Esophagus (tissue), 2 donors: ENCODE results near the gene GLIS1. TPM values are rescaled to one million over a fixed set of nuclear protein-coding genes. Genes with fewer than 3 reads are reported as not detected.

Experiments used
- H3K27ac ChIP-seq, 2 donors: one replicate each; pipeline ENCODE4 v1.5.1; 2013; ENCODE audit warnings: low read depth in 2 of 2, mild to moderate bottlenecking in 2 of 2, inconsistent platforms in 1 of 2, low read length in 1 of 2, moderate library complexity in 1 of 2
- H3K27me3 ChIP-seq, 2 donors: one replicate each; pipeline ENCODE4 v1.6.1; 2013; ENCODE audit warnings: low read length in 2 of 2, control low read depth in 1 of 2, mild to moderate bottlenecking in 1 of 2; ENCODE audit not compliant: insufficient read depth in 2 of 2, control insufficient read depth in 1 of 2
- H3K36me3 ChIP-seq, 2 donors: one replicate each; pipeline ENCODE4 v1.6.1; 2013; ENCODE audit warnings: low read length in 1 of 2; ENCODE audit not compliant: control insufficient read depth in 2 of 2, insufficient read depth in 2 of 2
- H3K4me1 ChIP-seq, 2 donors: one replicate each; pipeline ENCODE4 v1.6.1; 2013; ENCODE audit warnings: low read length in 1 of 2; ENCODE audit not compliant: control insufficient read depth in 2 of 2, insufficient read depth in 2 of 2
- H3K4me3 ChIP-seq, 2 donors: one replicate each; pipeline ENCODE4 v1.5.1; 2013; ENCODE audit warnings: low read length in 2 of 2, mild to moderate bottlenecking in 2 of 2, low read depth in 1 of 2, moderate library complexity in 1 of 2
- H3K9me3 ChIP-seq, 2 donors: one replicate each; pipeline ENCODE4 v1.6.1; 2013; ENCODE audit warnings: mild to moderate bottlenecking in 2 of 2, low read depth in 1 of 2, low read length in 1 of 2, moderate library complexity in 1 of 2; ENCODE audit not compliant: control insufficient read depth in 2 of 2, insufficient read depth in 1 of 2
- WGBS, 2 donors: extraction: QIAGEN DNeasy Blood & Tissue Kit; methylation state at CpG; one replicate each; pipeline ENCODE4 v1.1.7; 2013; 5-methylcytosine and 5-hydroxymethylcytosine counted together
- polyA plus RNA-seq, 2 donors: library from polyadenylated mRNA; stranded (reverse); fragments of 200-250 nt; gene quantifications; one replicate each; pipeline ENCODE4 v1.2.3, GENCODE V29; 2013
- donor health status: healthy with polysubstance abuse.
- donor health status: Bipolar disorder and iron deficiency.

Gene GLIS1
- polyA plus RNA-seq, 2 donors = 0.18 TPM

DNA sequence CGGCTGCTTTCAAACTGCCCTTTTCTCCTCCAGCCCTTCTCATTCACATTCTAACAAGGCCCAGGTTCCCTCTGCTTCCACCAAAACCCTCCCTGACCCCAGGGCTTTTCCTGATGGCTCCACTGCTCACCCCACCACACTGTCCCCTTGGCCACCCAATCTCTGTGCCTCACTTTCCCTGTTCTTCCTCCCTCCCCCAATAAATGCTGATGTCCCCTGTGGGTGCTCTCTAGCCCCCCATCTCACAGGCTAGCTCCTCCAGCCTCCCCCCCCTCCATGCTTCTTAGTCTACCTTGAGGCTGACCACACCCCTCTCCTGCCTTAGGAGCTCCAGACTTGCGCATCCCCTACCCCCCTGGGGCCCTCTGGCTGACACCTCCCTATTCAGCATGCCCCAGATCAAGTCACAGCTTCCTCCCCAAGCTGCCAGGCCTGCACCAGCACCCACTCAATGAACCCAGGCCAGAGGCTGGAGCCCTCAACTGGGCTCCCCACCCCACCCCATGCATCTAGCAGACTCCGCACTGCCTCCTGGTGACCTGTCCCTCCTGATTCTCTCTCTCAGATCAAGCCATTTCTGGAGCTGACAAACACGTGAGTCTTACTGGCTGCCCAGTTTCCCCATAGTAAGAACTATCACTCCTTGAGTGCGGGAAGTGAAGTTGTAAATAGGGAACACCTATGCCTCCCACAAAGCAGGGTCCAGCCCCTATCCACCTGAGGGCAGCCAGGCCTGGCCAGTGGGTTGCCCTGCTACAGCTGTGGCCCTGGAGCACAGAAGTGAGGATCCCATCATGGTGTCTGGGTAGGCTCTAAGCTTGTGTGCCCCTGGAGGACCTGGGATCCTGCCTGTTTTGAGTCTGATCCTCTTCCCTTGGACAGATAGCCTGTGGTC is 161.9 kb downstream of the GLIS1 start:
- H3K4me3 ChIP-seq = no peak overlapping the region
- H3K4me1 ChIP-seq = peaks cover 4 to 8% of the 10 kb centered on the region in 2 donors
- 88 to 90% methylated on average over 5 of the region's 5 CpGs for WGBS, 2 donors
- no peaks in the 10 kb centered on the region for H3K36me3 ChIP-seq
- H3K9me3 ChIP-seq = no peaks in the 10 kb centered on the region
- H3K27ac ChIP-seq = no peak overlapping the region
- H3K27me3 ChIP-seq = no peaks in the 10 kb centered on the region

DNA sequence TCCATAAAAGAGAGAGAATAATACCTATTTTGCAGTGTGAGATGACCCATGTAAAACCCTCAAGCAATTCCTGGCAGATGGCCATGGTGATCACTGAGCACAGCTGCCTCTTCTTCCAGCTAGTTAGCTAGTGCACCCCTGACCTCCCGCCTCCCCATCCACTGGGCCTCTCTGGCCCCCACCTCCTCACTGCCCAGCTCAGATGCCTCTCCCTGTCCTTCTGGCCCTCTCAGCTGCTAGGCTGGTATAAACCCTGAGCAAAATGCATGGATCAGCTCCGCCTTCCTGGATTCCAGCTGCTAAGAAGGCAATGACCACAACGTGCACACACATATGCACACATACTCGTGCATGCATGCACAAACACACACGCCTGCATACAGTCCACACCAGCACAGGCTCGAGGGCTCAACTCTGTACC is 162.6 kb downstream of the GLIS1 start:
- Histone ChIP-seq H3K27ac (no peak overlapping the region), H3K27me3 (no peaks in the 10 kb centered on the region), H3K36me3 (no peaks in the 10 kb centered on the region), H3K4me3 (no peak overlapping the region), H3K9me3 (no peaks in the 10 kb centered on the region), H3K4me1 (peaks cover 4 to 8% of the 10 kb centered on the region in 2 donors)
- WGBS, 2 donors = 78 to 80% methylated on average over 6 of the region's 6 CpGs

DNA sequence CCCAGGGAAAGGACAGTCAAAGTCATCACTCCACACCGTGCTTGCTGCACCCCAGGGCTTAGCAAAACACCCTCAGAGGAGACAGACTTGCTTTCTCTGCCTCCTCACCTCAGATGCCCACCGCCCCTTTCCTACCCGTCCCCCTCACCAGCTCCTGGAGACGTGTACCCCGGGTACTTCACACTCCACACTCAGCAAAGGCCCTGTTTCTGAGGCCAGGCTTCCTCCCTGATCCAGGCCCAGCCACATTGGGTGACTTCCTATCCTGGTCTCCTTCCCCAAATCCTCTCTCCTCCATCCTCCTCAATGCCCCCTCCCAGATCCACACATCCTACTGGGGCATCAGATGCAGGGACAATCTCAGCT is 163.0 kb downstream of the GLIS1 start:
- H3K9me3 ChIP-seq = no peaks in the 10 kb centered on the region
- H3K36me3 ChIP-seq = no peaks in the 10 kb centered on the region
- H3K27ac ChIP-seq = no peak overlapping the region
- H3K27me3 ChIP-seq = no peaks in the 10 kb centered on the region
- no peak overlapping the region for H3K4me3 ChIP-seq
- 84 to 87% methylated on average over 5 of the region's 5 CpGs for WGBS, 2 donors
- H3K4me1 ChIP-seq = peaks cover 4 to 8% of the 10 kb centered on the region in 2 donors

DNA sequence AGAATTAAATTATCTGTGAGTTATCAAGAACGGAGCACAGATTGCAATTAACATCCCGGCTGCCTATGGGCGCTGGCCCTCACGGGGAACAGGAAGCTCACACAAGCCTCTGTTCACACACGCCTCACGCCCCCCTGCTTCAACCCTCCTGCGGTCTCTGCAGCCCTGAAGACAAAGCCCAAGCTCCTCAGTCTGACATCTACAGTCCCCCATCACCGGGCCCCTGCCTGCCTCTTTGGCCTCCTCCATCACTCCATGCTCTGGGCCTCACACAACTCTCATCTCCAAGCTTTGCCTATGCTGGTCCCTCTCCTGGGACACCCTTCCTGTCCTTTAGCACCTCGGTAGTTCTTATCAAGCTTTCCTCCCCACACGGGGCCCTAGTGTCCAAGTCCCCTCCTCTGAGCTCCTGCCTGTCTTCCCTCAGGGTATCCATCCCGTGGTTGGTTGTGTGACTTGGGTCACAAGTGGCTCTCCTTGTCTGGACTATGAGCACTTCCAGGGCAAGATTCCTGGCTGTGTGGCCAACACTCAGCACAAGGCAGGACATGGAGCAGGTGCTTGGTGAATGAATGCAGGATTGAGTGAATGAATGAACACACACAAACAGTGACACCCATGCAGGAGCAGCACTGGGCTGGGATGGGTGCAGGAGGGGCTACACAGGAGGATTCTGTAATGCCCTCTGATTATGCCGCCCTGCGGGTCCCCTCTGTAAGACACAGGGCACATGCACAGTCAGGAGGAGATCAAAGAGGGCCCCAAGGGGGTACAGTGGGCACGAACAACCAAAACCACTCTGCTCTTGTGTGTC is 163.6 kb downstream of the GLIS1 start:
- Histone ChIP-seq H3K4me3 (no peak overlapping the region), H3K36me3 (no peaks in the 10 kb centered on the region), H3K4me1 (peaks cover 4 to 8% of the 10 kb centered on the region in 2 donors), H3K27me3 (no peaks in the 10 kb centered on the region), H3K9me3 (no peaks in the 10 kb centered on the region), H3K27ac (no peak overlapping the region)
- 68 to 76% methylated on average over 14 of the region's 14 CpGs for WGBS, 2 donors

DNA sequence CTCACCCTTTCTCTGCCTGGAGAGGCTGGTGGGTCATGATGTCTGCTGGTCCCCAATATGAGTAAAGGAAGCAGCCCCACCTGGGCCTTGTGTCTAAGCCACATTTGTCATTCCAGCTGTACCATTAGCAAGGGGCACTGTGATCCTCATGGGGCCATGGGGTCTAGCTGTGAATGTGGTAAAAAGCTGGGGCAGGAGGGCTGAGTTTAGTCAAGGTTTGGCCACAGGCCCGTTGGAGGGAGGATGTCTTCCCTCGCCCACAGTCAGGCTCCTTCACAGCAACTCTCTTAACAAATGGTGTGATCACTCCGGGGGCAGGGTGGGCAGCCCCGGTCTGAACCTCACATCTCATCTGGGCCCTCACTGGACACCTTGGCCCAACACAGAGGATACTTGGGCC is 164.3 kb downstream of the GLIS1 start:
- H3K27ac ChIP-seq = no peak overlapping the region
- H3K36me3 ChIP-seq = no peaks in the 10 kb centered on the region
- 63 to 66% methylated on average over 4 of the region's 4 CpGs for WGBS, 2 donors
- H3K4me1 ChIP-seq = peaks cover 4 to 8% of the 10 kb centered on the region in 2 donors
- no peaks in the 10 kb centered on the region for H3K9me3 ChIP-seq
- no peak overlapping the region for H3K4me3 ChIP-seq
- H3K27me3 ChIP-seq = no peaks in the 10 kb centered on the region

DNA sequence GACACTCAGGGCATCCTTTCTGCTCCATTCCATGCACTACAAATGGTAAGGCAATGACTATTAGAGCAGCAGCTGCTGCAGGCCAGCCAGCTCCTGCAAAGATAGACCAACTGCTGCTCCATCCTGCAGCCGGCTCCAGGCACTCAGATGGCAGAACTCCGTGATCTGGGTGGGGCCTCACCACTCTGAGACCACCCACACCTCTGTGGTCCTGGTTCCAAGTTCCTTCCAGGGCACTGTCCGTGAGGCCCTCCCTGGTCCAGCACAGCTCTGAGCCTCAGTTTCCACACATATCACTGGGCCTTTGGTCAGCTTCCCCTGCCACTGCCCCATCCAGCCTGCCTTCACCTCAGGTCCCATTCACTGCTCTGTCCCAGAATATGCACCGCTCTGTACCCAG is 165.0 kb downstream of the GLIS1 start:
- peaks cover 4 to 8% of the 10 kb centered on the region in 2 donors for H3K4me1 ChIP-seq
- no peaks in the 10 kb centered on the region for H3K36me3 ChIP-seq
- H3K27ac ChIP-seq = no peak overlapping the region
- no peak overlapping the region for H3K4me3 ChIP-seq
- no peaks in the 10 kb centered on the region for H3K27me3 ChIP-seq
- H3K9me3 ChIP-seq = no peaks in the 10 kb centered on the region
- WGBS, 2 donors = 84 to 87% methylated on average over 4 of the region's 4 CpGs

DNA sequence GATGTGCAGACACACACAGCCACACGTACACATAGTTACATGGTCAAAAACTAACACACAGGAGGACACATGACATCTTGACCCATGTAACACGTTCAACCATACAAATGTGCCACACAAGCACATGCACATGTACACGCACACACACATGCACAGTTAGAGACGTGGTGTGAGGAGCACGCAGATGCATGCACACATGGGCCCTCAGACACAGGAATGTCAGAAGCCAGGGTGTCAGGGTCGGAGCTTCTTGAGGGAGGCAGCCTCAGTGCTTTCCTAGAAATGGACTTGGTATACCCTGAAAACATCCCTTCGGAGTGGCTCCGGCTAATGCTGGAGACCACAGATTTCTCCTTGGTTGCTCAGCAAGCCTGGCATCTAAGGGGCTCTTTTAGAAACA is 165.4 kb downstream of the GLIS1 start:
- WGBS, 2 donors = 89 to 90% methylated on average over 8 of the region's 8 CpGs
- H3K4me3 ChIP-seq = no peak overlapping the region
- H3K36me3 ChIP-seq = no peaks in the 10 kb centered on the region
- no peaks in the 10 kb centered on the region for H3K27me3 ChIP-seq
- no peaks in the 10 kb centered on the region for H3K9me3 ChIP-seq
- peaks cover 4 to 8% of the 10 kb centered on the region in 2 donors for H3K4me1 ChIP-seq
- H3K27ac ChIP-seq = no peak overlapping the region

DNA sequence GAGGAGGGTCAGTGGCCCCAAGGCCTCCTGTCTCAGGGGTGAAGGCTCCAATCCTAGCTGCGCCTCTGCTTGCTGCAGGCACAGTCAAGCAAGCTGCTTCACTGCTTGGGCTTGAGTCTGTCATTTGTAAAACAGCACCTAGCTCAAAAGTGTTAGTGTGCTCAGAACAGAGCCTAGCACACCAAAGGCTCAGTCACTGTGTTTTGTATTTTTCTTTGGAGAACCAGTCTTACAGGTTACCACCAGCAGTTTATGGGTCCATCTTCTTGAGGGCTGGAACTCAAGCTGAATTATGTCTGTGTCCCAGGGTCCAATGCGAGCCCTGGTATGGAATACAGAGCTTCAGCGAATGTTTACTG is 166.2 kb downstream of the GLIS1 start:
- H3K27ac ChIP-seq = peak overlapping the region; percentile 43 to 52
- 48 to 61% methylated on average over 3 of the region's 3 CpGs for WGBS, 2 donors

DNA sequence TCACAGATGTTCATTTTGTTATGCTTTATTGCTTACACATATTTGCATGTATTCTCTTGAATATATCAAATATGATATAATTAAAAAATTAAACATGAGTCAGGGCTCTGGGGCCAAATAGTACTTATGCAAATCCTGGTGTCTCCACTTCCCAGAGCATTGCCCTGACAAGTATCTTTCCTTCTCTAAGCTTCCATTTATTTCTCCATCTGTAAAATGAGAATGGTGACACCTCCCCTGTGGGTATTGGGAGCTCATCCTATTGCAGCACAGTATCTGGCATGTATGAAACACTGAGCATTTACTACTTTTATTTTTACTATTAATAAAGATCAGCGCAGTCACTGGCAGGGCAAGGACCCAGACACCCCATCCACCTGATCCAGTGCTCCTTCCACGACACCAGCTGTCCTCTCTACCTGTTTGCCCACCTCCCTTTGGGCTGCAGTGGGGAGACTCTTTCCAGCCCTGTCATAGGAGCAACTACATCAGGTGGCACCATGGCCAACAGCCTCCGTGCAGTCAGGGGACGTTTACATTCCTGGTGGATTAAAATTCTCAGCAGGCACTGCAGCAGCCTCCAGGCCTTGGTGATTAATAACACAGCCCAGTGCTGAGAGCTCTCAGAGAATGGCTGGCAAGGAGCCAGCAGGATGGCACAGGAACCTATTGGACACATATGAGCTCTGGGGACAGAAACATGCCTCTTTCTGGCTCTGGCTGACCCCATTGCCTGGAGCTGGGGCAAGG is 166.7 kb downstream of the GLIS1 start:
- Histone ChIP-seq H3K4me1 (peaks cover 4 to 8% of the 10 kb centered on the region in 2 donors), H3K36me3 (no peaks in the 10 kb centered on the region), H3K27me3 (no peaks in the 10 kb centered on the region), H3K27ac (peak overlapping the region; percentile 43 to 52), H3K4me3 (no peak overlapping the region), H3K9me3 (peaks cover 0 to 2% of the 10 kb centered on the region in 2 donors)
- WGBS, 2 donors = 31 to 41% methylated on average over 4 of the region's 4 CpGs

More for the DNA sequence above, 166.2 kb downstream of the GLIS1 start:
- Histone ChIP-seq H3K27me3 (no peaks in the 10 kb centered on the region), H3K9me3 (no peaks in the 10 kb centered on the region), H3K4me3 (no peak overlapping the region), H3K36me3 (no peaks in the 10 kb centered on the region), H3K4me1 (peaks cover 4 to 8% of the 10 kb centered on the region in 2 donors)
